Amniotic stem cell (primary cell): ENCODE data around the gene PAK5.

Experiments used
- DNase-seq: peaks from one replicate; lab custom pipeline; 2025; lab: John Stamatoyannopoulos, UW

PAK5 gene

DNA sequence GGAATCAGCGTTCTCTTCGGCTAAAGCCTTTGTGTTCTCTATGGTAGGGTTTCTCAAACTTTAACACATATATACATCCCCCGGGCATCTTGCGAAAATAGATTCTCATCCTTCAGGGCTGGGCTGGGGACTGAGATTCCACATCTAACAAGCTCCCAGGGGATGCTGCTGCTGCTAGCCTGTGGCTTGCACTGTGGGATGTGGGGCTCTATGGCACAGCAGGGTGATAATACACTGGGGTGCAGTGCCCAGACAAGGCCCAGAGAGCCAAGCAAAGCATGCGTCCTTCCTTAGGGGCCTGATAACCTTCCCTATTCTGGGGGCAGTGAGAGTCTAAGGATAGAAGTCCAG is 222.4 kb downstream of the PAK5 start:
- DNase-seq, result no peak

DNA sequence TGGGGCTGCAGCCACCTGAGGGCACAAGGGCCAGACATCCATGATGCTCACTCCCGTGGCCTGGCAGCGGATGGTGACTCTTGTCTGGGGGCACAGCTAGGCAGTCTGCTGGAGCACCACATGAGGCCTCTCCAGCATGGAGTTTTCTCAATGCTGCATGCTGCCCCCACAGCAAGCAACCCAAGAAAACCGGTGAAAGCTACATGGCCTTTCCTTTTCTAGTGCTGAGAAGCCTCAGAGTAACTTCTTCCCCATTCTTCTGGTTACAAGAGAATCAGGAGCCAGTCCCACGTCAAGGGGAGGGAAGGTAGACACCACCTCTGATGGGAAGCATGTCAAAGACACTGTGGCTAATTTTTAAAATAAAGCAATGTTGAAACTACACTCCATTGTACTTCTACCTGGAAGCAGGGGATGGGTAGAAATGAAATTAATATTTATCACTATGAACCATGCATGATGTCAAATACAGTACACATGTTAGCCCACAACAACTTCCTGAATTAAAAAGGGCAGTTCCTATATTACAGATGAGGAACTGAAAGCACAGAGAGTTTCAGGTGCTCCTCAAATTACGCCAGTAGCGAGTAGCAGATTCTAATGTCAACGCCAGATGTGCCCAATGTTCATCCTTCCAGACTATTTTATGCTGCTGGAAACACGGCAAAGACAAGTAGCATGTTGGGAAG is 223.0 kb downstream of the PAK5 start:
- no peak for DNase-seq

DNA sequence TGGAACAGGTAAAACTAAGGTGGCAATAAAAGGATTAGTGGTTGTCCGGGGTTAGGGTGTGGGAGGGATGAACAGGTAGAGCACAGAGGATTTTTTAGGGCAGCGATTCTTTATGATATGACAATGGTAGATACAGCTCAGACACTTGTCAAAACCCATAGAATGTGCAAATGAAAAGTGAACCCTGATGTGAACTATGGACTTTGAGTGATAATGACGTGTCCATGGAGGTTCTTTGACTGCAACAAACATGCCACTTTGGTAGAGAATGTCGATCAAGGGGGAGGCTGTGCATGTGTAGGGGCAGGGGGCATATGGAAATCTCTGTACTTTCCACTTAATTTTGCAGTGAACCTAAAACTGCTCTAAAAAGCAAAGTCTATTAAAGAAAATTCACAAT is 223.8 kb downstream of the PAK5 start:
- no peak for DNase-seq

DNA sequence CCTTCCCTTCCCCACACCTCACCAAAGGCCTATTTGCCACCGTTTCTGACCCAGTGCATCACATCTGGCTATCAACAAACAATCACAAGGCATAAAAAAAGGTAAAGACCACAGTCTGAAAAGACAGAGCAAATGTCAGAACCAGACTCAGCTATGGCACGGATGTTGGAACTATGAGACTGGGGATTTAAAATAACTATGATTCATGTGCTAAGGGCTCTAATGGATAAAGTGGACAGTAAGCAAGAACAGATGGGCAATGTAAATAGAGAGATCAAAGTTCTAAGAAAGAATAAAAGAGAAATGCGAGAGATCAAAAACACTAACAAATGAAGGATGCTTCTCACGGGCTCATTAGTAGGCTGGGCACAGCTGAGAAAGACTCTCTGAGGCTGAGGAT is 225.0 kb downstream of the PAK5 start:
- no peak for DNase-seq

DNA sequence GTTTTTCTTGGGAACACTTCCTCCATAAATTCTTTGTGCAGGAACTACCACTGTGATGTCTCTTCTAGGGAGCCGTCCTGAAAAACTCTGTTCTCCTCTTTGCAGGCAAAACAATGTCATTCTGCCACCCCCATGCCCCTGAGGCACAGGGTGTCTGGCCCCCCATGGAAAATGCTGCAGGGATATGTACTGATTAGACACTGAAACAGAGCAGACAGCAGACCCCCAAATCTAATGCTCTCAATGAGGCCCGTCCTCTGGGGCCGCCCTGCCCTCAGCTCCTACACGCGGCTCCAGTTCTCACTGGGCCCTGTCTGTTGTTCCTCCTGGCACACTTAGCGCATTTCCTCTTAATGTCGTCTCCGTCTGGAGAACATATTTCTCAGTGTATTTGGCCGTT is 227.0 kb downstream of the PAK5 start:
- DNase-seq, result no peak

DNA sequence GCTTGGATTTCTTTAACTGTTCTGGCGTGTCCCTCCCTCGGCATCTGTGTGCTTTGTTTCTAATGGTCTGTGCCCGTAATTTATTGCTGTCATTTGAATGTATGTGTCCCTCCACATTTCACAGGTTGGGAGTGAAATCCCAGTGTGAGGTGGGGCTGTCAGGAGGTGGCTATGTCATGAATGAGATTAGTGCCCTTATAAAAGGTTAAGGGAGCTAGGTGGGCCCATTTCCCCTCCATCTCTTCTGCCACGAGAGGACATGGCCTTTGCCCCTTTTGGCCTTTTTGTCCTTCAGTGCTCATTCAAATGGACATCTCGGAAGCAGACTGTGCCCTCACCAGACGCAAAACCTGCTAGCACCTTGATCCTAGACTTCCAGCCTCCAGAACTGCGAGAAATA is 228.2 kb downstream of the PAK5 start:
- DNase-seq, result no peak

DNA sequence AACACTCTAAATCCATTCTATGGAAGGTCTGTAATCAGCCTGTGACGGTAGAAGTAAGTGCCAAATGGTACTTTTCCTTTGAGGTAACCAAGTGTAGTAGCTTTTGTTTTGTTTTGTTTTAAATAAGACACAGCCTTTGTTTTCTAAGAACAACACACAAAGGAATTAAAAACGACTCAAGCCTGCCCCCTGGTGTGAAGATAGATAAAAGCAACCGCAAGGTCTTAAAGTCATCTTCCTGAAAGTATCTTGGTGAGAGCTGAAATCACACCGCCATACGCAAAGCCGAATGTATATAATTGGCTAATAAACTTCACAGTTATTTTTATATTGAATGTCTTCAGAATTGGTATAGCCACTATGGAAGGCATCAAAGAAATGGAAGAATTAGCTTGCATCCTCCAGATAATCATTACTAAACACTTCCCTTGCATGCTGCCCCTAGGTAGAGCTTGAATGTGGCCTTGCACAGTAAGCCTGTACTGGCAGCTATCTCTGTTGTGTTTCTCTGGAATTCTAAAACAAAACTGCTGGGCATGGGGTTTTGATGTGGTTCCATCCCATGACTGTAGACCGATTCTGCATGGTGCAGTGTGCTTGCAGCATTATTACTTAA is 228.9 kb downstream of the PAK5 start:
- DNase-seq, result peak; percentile 18

DNA sequence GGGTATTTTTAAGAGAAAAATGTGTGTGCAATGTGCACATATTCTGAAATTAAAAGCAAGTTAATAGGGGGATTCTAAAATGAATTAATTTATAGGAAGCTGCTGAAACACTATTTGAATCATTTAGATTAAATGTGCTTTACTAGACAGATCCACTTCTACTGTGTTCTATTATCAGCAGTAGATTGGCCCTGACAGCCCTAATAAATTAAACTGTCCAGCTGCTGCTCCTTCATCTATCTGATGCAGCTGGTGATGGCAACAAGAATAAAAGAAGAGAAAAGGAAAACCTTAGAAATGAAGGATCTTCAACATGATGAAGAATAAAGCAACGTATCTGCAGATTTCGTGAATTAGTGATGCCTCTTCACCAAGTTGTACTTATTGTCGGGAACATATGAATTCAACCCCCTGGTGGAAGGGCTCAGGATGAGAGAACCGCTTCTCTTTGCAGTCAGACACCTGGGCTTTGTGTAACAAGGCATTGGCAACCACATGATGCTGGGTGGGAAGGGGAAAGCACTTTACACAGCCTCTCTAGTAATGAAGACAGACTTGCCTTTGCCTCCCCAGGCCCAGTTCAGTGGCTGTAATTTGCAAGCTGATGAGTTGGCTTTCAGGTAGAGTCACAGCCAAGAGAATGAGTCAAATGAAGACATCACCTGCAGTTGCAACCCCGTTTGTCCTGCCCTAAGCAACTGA is 230.1 kb downstream of the PAK5 start:
- DNase-seq, result no peak

DNA sequence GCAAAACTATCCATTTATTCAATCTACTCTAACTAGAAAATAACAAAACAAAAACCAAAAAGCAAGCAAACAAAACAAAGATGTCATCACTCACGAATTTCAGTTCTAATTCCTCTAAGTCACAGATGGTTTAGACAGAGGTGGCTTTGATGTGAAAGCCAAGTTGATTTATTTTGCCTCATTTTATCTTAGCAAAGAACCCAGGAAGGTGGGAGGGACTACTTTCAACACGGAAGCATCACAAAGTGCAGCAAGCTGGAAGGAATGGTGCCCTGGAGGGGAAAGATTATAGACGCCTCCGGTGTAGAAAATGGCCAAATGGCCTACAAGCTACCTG is 236.1 kb downstream of the PAK5 start:
- no peak for DNase-seq

DNA sequence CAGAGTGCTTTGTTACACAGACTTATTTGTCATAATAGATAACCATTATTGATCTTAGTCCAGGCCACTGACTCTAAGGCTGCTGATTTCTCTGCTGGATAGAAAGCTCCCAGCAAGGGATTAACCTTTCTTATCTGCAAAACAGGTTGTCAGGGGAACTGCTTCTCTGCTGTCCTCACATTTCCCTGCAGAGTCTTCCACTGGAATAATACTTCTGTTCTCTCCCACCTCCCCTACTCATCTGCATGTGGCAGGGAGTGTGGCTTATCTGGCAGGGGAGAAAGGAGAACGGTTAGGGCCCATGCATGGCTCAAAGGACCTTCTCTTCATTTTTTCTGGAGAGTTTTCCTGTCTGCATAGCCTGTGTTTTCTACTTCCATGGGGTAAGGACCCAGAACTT is 238.3 kb downstream of the PAK5 start:
- DNase-seq, result no peak

DNA sequence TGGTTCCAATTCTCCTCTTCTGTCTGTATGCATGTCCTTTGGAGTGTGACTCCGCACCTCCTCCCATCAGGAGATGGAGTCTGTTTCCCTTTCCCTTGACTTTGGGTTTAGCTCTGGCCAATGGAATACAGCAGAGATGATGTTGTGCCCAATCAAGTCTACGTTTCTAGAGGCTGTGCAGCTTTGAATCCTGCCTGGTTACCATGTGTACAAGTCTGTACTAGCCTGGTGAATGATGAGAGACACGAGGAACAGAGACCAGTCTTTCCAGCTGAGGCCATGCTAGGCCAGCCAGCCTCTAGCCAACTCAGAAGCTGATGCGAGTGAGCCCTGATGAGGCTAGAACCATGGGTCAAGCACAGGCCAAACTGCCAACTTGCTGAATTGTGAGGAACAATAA is 241.3 kb downstream of the PAK5 start:
- DNase-seq, result no peak

DNA sequence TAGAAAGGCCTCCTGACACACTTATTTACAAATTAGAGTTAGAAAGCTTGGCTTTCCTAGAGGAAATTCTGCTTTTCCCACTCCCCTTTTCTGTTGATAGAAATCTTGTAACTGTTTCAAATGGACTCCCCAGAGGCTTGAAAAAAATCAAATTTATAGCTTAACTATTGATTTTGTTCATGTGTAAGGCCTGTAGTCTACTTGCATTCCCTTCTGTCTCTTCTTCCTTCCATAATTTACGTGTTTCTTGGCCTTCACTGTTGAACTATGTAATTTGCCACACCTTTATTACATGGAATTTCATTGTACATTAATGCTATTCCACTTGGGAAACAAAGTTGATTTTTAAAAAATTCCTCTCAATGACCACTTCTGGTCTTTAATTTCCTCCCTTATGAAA is 243.1 kb downstream of the PAK5 start:
- no peak for DNase-seq

DNA sequence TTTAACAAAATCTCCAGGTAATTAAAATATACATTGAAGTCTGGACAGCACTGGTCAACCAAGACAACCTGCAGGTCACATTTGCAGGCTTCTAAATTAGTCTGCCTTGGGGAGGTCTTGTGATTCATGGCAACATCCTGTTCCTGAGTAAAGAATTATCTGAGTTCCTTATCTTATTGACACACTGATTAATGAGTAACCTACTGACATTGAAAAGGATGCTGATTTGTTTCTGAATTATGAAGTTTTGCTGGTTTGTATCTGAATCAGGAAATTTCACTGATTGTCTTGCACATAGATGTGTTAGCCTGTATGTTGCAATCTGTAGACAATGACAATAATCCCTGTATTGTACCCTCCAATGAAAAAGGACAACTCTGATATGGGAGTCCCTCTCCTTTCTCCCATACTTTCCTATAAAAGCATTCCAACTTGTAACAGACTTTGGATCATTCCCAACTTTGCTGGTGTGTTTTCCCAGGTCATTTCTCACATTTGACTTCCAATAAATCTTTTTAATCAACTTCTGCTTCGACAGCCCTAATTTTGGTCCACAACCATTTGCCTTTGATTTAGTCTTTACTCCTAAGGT is 244.5 kb downstream of the PAK5 start:
- DNase-seq, result no peak

DNA sequence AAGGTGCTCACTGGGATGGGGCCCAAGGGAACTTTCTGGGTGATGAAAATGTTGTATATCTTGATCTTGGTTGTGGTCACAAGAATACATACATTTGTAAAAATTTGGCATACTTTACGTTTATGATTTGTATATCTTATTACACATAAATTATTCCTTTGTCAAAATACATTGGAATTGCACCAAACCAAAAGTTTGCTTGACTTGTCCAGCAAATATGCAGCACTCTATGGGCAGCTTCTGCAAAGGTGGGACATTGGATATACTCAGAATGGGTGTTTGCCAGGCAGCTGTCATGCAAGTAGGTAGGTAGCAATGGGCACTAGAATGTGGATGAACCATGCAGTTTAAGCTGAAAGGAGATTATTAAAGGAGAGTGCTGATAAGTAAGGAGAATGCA is 246.5 kb downstream of the PAK5 start:
- DNase-seq, result no peak

DNA sequence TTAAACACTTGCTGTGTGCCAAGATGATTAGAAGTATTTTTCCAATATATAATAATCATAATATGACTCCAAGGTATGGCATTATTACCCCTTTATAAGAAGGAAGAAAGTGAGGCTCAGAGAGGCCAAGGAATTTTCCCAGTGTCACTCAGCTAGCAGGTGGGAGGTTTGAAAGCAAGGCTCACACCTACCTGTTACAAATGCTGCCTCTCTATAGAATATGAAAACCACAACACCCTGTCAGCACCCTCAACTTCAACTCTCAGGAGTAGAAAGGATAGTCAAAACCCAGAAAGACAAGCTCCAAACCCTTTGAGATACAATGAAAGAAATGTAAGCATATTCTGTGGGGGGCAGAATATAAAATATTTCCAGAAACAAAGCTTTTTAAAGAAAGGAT is 247.8 kb downstream of the PAK5 start:
- no peak for DNase-seq

DNA sequence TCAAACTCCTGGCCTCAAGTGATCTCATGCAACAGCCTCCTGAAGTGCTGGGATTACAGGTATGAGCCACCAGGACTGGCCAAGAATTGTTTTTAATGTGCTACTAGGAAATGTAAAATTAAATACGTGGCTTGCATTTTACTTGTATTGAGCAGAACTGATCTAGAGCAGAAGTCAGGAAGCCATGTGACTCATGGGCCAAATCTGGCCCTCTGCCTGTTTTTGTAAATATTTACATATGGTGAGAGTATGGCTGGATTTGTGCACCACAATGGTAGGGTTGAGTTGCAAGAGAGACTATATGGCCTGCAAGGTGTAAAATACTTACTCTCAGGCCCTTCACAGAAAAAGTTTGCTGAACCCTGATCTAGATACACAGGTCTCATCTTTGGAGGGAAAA is 248.7 kb downstream of the PAK5 start:
- peak; percentile 25 for DNase-seq

DNA sequence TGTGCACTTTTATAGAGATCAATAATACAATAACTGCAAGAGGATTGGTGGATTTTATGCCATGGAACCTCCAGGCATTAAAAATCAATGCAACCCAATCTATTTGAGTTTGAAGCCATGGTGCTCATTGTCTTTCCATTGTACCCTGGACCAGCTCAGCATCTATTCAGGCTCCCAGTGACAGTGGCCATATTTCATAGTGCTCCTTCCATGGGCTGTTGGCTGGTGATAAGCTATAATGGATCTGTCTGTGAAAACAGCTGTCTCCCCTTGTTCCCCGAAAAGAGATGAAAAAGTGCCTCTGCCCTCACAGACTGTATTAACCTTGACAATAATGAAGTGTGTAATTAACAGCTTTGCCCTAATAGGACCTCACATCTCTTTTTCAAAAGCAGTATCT is 250.2 kb downstream of the PAK5 start:
- DNase-seq, result no peak

DNA sequence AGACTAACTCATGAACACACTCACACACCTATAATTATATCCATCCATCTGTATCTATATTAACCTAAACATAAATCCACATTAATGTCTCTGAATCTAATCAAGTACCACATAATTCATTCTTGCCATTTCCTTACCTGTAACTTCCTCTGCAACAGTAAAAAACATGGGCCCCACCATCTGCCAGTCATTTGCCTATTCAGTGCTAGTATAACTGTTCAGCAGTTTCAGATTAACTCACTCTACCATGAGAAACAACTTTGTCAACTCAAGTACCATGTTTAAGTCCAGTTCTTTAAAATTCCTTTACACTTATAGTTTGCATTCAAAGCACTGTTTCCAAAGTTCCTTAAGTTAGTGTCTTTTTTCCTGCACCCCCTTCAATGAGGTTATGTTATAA is 255.7 kb downstream of the PAK5 start:
- no peak for DNase-seq

DNA sequence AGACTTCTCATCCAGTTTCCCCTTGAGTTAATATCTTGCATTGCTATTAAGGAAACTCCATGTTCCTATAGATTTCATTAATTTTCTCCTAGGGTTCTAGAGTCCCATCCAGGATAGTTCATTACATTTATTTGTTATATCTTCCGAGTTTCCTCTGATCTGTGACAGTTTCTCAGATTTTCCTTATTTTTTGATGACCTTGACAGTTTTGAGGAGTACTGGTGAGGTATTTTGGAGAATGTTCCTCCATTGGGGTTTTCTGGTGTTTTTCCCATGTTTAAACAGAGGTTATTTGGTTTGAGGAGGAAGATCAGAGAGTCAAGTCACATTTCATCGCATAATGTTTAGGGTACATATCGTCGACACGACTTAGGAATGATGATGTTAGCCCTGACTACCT is 256.7 kb downstream of the PAK5 start:
- DNase-seq, result no peak

DNA sequence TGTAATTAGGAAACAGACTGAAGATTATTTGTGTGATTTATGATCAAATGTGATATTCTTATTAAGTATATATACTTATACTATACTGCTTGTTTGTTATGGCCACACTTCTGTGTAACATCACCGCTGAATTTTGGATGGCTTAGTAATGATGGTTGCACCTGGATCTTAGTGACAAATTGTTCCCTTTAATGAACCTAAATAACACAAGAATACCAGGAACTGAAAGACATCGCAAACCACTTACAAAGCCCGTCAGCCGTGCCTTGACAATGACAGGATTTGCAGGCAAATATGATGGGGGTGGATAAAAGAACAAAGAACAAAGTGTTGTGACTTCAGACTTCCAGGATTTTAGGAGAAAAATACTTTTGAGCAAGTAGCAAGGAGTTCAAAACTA is 257.4 kb downstream of the PAK5 start:
- no peak for DNase-seq

DNA sequence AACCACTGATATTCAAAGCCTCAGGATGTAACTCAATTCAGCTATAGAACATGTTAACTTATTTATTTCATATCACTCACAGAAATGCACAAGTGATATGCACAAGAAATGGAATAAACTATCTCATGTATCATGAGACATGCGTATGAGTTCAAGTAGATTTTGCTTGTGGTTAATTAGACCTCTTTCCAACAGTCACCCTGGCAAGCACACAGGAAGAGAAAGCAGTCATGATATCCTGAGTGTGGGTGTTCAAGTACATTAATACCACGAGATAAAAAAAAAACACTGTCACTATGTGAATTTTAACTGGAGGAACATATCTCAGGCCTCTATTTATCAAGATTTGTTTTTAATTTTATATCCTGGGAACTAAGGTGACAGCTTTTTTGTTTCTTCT is 260.3 kb downstream of the PAK5 start:
- no peak for DNase-seq

DNA sequence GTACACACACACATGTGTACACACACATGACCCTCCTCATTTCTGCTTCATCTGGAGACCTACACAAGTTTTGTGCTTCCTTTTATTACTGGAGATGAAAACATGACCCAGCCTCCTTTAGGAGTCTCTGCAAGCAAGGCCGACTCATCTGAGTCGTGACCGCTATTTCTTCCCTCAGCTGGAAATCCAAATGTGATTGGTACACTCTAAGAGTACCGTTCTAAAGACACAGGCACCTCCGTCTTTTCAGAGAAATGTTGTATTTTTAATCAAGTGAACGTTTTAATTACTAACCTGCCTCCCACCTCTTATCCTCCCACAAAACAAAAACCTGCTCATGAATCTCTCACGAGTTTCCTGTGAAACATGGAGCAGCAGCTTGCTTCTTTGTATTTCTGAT is 261.5 kb downstream of the PAK5 start:
- no peak for DNase-seq

DNA sequence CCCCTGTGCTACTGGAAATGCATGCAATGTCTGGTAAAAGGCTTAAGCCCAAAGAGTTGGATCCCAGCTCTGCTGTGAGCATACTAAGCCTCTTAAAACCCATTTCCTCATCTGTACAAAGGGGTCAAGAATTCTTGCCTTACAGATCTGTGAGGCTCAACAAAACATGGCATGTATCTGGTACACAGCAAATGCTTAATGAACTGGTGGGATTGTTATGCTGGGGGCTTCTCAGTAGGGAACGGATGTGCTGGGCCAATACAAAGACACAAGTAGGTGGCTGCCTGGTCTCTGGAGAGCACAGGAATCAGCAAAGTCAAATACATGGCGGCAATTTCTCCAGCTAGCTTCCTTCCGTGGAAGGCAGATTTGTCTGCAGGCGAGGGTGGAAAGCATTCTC is 262.2 kb downstream of the PAK5 start:
- no peak for DNase-seq

DNA sequence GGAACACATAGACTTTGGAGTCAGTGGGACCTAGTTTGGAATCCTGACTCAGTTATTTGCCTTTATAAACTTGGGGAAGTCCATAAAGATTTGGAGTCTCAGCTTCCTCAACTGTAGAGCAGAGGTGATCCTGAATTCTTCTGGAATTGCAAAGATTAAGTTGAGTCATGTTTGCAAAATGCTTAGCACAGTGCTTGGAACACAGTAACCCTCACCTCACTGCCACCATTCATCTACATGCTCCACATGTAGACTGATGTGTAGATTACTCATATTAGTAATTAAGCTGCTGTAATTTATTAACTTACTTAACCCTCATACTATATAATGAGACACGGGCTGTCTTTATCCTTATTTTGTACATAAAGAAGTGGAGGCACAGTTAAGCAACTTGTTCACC is 263.0 kb downstream of the PAK5 start:
- no peak for DNase-seq
